Ureter (tissue), 1 donor: ENCODE measurements around the gene C2orf69. TPM values are rescaled to one million over a fixed set of nuclear protein-coding genes. Genes with fewer than 3 reads are reported as not detected.

Experiments
- DNase-seq: peaks from one replicate; pipeline ENCODE4 v3.0.0-alpha.2; 2020; ENCODE audit warnings: low spot score
- total RNA-seq: library from RNA; stranded (reverse); gene quantifications from one replicate; pipeline ENCODE4 v1.2.4, GENCODE V29; 2023
- donor health status: DM: yes; HTN: yes; CAD: no.

Gene C2orf69
- total RNA-seq, 1 donor from 2014 or later = 10.9 TPM

- DNase-seq = no peak
Observed at GRCh38 chr2:199914372-199914958, 3.4 kb downstream of the C2orf69 start.

DNA sequence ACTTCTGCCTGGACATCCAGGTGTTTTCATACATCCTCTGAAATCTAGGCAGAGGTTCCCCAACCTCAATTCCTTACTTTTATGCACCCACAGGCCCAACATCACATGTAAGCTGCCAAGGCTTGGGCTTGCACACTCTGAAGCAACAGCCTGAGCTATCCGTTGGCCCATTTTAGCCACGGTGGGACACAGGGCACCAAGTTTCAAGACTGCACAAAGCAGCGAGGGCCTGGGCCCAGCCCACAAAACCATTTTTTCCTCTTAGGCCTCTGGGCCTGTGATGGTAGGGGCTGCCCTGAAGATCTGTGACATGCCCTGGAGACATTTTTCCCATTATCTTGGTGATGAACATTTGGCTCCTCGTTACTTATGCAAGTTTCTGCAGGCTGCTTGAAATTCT, 5.9 kb downstream of the C2orf69 start:
- no peak for DNase-seq

GRCh38 chr2:199922856-199923255, 11.8 kb downstream of the C2orf69 start:
- no peak for DNase-seq

DNA sequence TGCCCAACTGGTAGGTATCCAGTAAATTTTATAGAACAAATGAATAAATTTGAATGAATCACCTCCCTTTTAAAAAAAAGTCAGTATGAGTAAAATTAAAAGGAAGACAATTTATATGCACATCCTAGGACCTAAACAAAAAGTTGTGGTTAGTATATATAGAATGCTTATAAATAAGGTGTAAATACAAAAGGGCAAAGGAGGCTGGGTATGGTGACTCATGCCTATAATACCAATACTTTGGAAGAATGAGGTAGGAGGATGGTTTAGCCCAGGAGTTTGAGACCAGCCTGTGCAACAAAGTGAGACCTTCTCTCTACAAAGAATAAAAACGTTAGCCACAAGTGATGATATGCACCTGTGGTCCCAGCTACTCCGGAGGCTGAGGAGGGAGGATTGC, 12.8 kb downstream of the C2orf69 start:
- no peak for DNase-seq

- DNase-seq = no peak
Observed at GRCh38 chr2:199926806-199927205, 15.7 kb downstream of the C2orf69 start.

DNA sequence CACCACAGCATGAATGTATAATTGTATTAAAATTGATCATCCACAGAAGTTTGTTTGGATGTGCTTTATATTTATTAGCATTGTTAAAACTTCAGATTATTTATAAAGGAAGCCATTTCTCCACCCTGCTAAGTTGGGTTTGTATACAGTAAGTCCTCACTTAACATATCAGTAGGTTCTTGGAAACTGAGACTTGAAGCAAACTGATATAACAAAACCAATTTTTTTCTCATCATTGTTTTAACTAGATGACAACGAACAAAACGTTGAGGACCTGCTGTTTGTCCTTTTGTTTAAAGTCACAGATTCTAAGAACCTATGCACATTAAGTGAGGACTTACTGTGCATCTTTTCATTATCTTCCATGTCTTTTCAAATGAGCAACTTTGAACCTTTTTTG, 17.1 kb downstream of the C2orf69 start:
- DNase-seq = no peak

DNA sequence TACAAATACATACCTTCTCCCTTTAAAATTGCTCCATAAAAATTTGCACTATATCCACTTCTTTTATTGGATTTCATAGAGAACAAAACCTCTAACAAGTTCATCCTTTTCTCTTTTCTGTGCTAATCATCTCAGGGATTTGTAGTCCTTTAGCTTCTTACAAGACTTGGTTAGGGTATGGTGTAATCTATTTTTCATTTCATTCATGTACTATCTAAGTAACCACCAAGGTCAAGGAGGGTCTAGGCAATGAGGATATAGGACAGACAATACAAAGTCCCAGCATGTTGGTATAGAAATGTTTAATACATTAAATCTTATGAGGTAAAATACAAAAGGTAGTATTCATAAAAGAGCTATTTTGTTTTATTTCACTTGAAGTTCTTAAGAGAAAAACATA, 17.5 kb downstream of the C2orf69 start:
- DNase-seq = no peak

- DNase-seq = no peak
Observed at GRCh38 chr2:199929262-199929661, 18.2 kb downstream of the C2orf69 start.

DNA sequence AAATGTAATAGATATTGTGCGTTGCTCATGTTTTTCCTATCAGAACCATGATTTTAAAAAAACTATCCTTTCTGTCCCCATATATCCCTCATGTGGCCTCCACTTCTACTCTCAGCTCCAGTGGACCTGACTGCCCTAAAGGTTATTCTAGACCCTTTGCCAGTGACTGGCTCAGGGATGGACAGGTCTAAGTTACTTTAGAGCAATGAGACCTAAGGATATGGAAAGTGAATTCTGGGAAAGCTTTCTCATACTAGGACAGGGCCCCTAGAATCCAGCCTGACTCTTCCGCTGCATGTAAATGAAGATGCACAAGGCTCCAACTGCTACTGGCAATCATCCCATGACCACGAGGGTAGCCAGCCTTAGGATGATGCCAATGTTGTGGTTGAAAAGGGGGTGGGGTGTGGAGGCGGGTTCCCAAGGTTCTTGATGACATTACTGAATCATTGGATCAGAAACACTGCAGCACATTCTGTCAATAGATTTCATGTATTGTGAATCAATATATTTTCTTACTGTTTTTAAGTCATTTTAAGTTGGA, 21.3 kb downstream of the C2orf69 start:
- no peak for DNase-seq

DNA sequence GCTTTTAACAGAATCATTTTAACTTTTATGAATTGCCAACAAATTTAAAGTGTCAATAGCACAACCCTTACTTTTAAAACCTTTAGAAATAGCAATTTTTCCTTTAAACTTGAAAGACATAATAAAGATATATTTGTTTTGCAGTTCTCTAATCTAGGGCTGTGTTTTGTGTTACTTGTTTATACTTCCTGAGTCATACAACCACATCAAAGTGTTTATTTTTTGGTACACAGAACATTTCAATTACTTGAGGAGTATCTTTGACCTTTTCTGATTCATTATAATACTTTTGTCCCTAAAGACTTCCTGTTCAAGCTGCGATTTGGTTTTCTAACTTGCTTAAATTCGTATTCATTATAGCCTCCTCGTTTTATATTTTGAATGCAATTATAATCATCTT, 22.4 kb downstream of the C2orf69 start:
- no peak for DNase-seq

DNA sequence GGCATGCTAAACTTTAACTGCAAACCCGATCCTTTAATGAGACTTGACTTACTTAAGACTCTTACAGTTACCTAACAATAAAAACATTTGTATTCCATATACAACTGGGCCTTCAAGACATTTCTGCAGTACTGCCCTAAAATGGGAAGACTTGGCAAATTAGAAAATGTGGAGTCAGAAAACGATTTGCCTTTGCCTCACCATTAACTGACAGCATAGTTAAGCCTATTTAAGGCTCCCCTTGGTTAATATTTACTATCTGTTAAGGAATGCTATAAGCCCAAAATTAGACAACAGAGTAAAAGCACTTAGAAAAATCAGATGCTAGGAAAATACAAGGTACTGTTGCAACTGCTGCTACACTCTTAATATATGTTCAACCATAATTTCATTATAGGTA, 25.5 kb downstream of the C2orf69 start:
- no peak for DNase-seq

- no peak for DNase-seq
Observed at GRCh38 chr2:199940373-199940772, 29.3 kb downstream of the C2orf69 start.

DNA sequence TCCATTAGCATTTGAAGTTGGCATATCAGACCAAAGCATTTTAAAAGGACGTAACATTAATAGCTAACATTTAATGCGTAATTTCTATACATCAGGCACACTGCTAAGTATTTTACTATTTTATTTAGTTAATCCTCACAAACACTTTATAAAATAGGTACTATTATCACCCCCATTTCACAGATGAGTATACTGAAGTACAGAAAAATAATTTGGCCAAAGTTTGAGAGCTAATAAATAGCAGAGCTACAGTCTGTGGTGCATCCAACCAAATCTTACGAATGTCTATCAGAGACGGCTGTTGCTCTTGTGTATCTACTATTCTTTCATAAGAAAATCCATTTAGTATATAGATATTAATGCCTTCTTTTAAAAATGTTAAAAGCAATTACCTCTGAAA, 32.3 kb downstream of the C2orf69 start:
- no peak for DNase-seq

DNA sequence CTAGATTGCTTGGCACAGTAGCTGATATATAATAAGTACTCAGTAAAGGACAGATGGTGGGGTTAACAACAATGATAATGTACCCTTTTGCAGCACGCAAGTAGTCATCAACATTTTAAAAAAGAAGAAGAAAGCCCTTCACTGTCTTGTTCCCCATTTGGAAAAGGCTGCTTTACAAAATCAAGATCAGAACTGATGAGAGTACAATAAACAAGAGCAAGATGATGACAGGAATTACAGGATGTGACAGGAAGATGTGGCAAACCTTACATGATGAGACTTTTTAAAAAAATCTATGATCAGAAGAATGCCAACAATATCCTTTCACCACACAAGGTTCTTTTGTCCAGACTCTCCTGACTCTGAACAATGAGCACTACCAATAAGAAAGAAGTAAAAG, 35.1 kb downstream of the C2orf69 start:
- no peak for DNase-seq

GRCh38 chr2:199946836-199947235, 35.7 kb downstream of the C2orf69 start:
- DNase-seq = no peak

GRCh38 chr2:199950396-199950795, 39.3 kb downstream of the C2orf69 start:
- no peak for DNase-seq

GRCh38 chr2:199951023-199951422, 39.9 kb downstream of the C2orf69 start:
- no peak for DNase-seq

DNA sequence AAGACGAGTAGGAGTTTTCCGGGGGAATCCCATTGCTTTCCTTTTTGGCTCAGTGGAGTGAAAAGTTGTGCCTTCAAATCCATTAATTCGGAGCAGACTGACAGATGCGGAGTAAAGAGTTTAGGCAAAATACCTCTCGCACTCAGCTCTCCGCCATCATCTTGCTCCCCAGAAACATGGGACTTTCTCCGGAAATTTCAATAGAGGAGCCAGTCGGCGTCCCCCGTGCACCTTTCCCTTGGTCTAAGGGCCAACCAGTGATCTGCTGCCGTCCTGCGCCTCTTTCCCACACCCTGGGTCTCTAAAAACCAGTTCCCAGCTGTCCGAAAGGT, 43.9 kb downstream of the C2orf69 start:
- no peak for DNase-seq

GRCh38 chr2:199955339-199956061, 44.4 kb downstream of the C2orf69 start, which contains the start of the genes MAIP1 and TYW5:
Gene MAIP1, plus strand, starts transcription at chr2:199955582. Its CDS starts 217 bp downstream, at chr2:199955799.
Gene TYW5, minus strand, starts transcription at chr2:199955491. Its CDS starts 21 bp downstream, at chr2:199955470.
- DNase-seq = peak; percentile 86

DNA sequence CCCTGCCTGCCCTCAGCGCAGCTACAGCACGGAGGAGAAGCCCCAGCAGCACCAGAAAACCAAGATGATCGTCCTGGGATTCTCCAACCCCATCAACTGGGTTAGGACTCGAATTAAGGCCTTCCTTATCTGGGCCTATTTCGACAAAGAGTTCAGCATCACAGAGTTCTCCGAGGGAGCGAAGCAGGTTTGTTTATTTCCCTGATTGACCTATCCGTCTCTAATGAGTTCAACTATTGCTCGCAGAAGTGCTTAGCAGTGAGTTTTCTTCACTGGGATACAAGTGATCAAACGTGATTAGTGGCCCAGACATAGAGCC, 44.9 kb downstream of the C2orf69 start:
- DNase-seq = no peak

DNA sequence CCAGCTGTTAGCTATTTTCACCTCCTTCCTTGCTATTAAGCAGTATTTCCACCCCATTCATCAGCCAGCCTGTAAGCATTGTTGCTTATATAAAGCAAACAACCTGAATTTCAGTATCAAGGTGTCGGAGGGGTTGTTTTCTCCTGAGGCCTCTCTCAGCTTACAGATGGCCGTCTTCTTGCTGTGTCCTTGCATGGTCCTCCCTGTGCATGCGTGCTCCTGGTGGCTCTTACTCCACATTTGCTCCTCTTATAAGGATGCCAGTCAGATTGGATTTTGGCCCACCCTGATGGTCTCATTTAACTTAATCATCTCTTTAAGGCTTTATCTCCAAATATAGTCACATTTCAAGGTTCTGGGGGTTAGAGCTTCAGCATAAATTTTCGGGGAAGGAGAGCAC, 46.9 kb downstream of the C2orf69 start:
- no peak for DNase-seq

- no peak for DNase-seq
Observed at GRCh38 chr2:199962203-199962602, 51.1 kb downstream of the C2orf69 start.

DNA sequence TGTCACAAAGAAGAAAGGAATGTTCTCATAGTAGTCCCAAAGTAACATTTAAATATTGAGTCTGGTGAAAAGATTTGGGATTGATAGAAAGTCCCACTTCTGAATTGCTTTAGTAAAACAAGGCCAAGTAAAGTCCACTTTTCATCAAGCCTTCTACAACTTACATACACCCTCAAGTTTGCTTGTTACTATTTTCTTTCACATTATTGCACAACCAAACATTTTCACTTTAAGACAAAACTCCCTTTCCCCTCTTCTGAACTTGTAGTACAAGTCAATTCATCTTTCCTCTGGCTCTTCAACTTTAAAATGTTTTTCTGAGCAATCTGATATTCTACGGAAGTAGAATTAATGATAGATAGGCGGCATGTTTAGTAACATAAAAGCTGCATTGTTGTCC, 55.3 kb downstream of the C2orf69 start:
- DNase-seq = no peak

DNA sequence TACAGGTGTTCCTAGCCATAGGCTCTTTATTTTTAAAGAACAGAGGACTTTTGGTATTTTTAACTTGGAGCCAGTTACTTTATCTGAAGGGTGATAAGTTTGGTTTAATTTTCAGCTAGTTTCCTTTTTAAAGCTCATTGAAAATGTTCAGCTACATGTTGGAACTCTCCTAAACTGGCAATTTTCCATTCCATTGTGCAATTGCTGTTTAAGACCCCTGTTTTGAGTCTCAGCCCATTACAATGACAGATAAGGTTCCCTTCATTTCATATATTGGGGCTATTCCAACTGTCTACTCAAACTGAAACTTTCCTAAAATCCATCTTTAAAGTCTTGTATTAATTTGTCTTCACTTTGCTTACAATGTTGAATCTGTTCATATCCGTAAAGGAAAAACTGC, 55.9 kb downstream of the C2orf69 start:
- DNase-seq = no peak
